GM12801 (cell line): ENCODE data around the gene CD27.

Experiments used
- TF ChIP-seq, protein P1 (sequence below): IDR thresholded peaks from one replicate; pipeline ENCODE4 v1.5.1; 2011; ENCODE audit warnings: control low read depth; ENCODE audit not compliant: insufficient read length; ENCODE audit errors: extremely low read depth

CD27 gene

DNA sequence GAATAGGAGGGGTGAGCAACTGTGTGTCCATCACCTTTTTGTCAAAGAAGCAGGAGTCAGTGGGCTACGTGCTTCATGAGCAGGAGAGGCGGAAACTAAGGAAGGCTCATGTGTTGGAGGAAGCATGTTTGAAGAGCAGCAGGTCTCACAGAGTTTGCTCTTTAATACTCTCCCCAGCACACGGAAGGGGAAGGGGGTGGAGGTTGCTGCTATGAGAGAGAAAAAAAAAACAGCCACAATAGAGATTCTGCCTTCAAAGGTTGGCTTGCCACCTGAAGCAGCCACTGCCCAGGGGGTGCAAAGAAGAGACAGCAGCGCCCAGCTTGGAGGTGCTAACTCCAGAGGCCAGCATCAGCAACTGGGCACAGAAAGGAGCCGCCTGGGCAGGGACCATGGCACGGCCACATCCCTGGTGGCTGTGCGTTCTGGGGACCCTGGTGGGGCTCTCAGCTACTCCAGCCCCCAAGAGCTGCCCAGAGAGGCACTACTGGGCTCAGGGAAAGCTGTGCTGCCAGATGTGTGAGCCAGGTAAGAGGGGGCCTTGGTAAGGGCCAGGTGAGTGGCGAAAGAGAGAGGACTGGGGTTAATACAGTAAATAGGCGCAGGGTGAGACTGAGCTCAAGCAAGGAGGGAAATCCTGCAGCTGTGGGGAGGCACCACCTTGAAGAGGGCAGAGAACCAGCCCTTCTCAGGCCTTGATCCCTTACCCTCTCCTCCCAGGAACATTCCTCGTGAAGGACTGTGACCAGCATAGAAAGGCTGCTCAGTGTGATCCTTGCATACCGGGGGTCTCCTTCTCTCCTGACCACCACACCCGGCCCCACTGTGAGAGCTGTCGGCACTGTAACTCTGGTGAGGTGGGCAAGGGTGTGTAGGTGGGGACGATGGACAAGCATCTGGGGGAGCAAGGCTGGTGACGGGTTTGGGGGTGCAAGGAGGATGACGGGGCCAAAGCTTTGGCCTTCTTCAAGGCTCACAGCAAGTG lies at the start of gene CD27:
CD27 (plus strand) TSS at position 252 of the 985 bp plus-strand sequence; CDS start at position 393, 141 bp downstream.
- TF ChIP-seq, protein P1, sequence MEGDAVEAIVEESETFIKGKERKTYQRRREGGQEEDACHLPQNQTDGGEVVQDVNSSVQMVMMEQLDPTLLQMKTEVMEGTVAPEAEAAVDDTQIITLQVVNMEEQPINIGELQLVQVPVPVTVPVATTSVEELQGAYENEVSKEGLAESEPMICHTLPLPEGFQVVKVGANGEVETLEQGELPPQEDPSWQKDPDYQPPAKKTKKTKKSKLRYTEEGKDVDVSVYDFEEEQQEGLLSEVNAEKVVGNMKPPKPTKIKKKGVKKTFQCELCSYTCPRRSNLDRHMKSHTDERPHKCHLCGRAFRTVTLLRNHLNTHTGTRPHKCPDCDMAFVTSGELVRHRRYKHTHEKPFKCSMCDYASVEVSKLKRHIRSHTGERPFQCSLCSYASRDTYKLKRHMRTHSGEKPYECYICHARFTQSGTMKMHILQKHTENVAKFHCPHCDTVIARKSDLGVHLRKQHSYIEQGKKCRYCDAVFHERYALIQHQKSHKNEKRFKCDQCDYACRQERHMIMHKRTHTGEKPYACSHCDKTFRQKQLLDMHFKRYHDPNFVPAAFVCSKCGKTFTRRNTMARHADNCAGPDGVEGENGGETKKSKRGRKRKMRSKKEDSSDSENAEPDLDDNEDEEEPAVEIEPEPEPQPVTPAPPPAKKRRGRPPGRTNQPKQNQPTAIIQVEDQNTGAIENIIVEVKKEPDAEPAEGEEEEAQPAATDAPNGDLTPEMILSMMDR, result no peak

GRCh38 chr12:6396031-6396430 lies 48.7 kb upstream of the CD27 start:
- TF ChIP-seq, protein P1, result no peak

DNA sequence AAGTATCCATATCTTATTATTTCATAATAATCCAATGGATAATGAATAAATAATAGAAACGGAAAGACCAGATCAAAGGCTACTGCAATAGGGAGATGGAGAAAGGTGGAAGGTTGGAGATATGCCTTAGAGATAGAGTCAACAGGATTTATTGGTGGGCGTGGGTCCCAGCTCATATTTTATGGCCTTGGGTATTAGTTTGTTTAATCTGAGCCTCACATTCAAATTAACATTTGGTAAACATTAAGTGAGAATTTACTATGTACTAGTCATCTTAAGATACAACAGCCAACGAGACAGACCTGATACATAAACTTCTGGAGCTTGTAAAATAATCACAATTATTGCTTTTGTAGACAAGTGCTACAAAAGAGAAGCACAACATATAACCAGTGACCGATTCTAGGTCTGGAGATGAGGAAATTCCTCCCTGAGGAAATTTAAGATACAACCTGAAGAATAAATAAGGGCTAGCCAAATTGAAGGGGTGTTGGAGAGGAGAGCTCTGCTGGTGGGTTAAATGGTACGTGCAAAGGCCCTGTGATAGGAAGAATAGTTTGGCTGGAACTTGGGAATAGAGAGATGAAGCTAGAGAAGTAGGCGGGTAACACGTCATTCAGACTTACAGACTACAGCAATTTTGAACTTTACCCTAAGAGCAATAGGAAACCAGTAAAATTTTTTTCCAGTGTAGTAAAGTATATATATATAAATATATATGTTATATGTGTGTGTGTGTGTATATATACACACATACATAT lies 44.7 kb upstream of the CD27 start:
- TF ChIP-seq, protein P1, result no peak

GRCh38 chr12:6404390-6404789 lies 40.4 kb upstream of the CD27 start:
- TF ChIP-seq, protein P1, result no peak

GRCh38 chr12:6405963-6406362 lies 38.8 kb upstream of the CD27 start:
- TF ChIP-seq, protein P1, result no peak

DNA sequence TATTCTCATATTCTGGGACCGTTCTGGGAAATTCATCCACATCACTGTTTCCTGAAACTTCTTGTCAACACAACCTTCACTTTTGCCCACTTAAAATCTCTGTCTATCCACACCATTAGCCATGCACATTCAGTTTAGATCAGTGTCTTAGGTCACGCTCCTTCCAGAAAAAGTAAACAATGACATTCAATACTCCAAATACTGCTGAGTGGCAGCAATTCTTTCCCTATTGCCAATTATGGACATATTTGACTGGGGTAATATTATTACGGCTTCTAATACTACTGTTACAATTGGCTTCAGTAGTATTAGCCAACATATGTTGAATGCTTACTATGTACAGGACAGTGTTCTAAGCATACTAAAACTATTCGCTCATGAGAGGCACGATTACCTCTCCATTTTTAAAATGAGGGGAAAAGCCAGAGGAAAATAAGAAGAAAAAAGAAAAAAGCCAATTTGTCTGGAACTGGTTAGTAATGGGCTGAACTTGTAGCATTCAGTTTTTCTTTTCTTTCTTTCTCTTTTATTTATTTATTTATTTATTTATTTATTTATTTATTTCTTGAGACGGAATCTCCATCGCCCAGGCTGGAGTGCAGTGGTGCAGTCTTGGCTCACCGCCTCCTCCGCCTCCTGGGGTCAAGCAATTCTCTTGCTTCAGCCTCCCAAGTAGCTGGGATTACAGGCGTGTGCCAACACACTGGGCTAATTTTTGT lies 37.4 kb upstream of the CD27 start:
- TF ChIP-seq, protein P1, result no peak

DNA sequence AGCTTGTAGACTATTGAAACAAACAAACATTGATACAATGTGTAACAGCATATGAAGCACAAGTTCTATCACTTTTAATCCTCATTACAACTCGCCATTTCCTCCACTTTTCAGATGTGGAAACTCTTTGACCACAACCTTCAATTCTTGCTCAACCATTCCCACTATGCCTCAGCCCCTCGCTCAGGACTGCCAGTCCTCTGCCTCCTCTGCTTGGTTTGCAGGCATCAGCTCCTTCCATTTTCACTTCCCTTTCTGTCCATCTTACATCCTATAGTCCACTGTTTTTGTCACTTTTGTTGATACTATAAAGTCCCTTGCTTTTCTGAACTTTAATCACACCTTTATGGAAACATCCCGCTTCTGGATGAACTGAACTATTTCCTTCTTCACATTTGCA lies 28.2 kb upstream of the CD27 start:
- TF ChIP-seq, protein P1, result no peak
